HEK293 (cell line): Measurements from ENCODE around the gene CLEC4A.

ENCODE experiments used
- CTCF ChIA-PET: fragments of 350-600 bp; formaldehyde crosslinking; extraction: SDS; loops from one replicate; lab custom pipeline; 2021; ENCODE audit warnings: antibody characterized with exemption; lab: Yijun Ruan, JAX
- POLR2A ChIA-PET: fragments of 300-600 bp; formaldehyde crosslinking; extraction: SDS; loops from one replicate; lab custom pipeline; 2020; ENCODE audit warnings: antibody characterized with exemption, inconsistent platforms; lab: Yijun Ruan, JAX
- H3K27ac ChIP-seq: fragments of 200-500 bp; sonication (Bioruptor generic); 2 replicates; pipeline ENCODE4 v1.5.1; 2014; ENCODE audit warnings: low read depth, low read length, control low read depth, inconsistent platforms; ENCODE audit errors: extremely low read depth
- H3K36me3 ChIP-seq, 2 experiments: fragments of 200-500 bp in 1 of 2; sonication (Bioruptor generic) in 1 of 2; 1 replicate in 1 of 2; 2 replicates in 1 of 2; pipeline ENCODE4 v1.5.1; 2014 to 2017; ENCODE audit warnings: inconsistent platforms in 2 of 2, low read length in 2 of 2; ENCODE audit not compliant: control insufficient read depth in 2 of 2, insufficient read depth in 1 of 2
- H3K4me1 ChIP-seq: fragments of 200-500 bp; sonication (Bioruptor generic); 2 replicates; pipeline ENCODE4 v1.5.1; 2014; ENCODE audit warnings: mild to moderate bottlenecking, low read length, inconsistent platforms; ENCODE audit not compliant: control insufficient read depth, insufficient read depth
- H3K4me3 ChIP-seq: 2 replicates; pipeline ENCODE4 v1.5.1; 2011; ENCODE audit warnings: low read depth, mild to moderate bottlenecking, control low read depth, low read length, moderate library complexity
- H3K9me3 ChIP-seq: fragments of 200-500 bp; sonication (Bioruptor generic); 2 replicates; pipeline ENCODE4 v1.5.1; 2014; ENCODE audit warnings: low read depth, low read length, inconsistent platforms; ENCODE audit not compliant: control insufficient read depth, insufficient read depth
- BCL6B ChIP-seq: fragments of 450-650 bp; formaldehyde crosslinking; IDR thresholded peaks from 2 replicates; pipeline ENCODE4 v1.5.1; 2017; ENCODE audit warnings: missing biosample characterization, missing genetic modification characterization
- FEZF1 ChIP-seq: fragments of 450-650 bp; formaldehyde crosslinking; IDR thresholded peaks from 2 replicates; pipeline ENCODE4 v1.5.1; 2016; ENCODE audit warnings: missing biosample characterization, missing genetic modification characterization
- GLIS1 ChIP-seq: fragments of 450-650 bp; formaldehyde crosslinking; IDR thresholded peaks from 2 replicates; pipeline ENCODE4 v1.5.1; 2016; ENCODE audit warnings: missing biosample characterization, missing genetic modification characterization
- KLF1 ChIP-seq: fragments of 450-650 bp; formaldehyde crosslinking; IDR thresholded peaks from 2 replicates; pipeline ENCODE4 v1.5.1; 2016; ENCODE audit warnings: missing biosample characterization, missing genetic modification characterization
- PRDM1 ChIP-seq: fragments of 450-650 bp; formaldehyde crosslinking; IDR thresholded peaks from 2 replicates; pipeline ENCODE4; 2016; ENCODE audit warnings: missing biosample characterization, missing genetic modification characterization
- PRDM4 ChIP-seq: fragments of 450-650 bp; formaldehyde crosslinking; IDR thresholded peaks from 2 replicates; pipeline ENCODE4 v1.5.1; 2017; ENCODE audit warnings: missing biosample characterization, missing genetic modification characterization
- SCRT1 ChIP-seq: fragments of 450-650 bp; formaldehyde crosslinking; IDR thresholded peaks from 2 replicates; pipeline ENCODE4 v1.5.1; 2016; ENCODE audit warnings: missing biosample characterization, missing genetic modification characterization, borderline replicate concordance
- YY1 ChIP-seq: fragments of 450-650 bp; formaldehyde crosslinking; IDR thresholded peaks from 2 replicates; pipeline ENCODE4 v1.5.1; 2018; ENCODE audit warnings: missing biosample characterization, missing genetic modification characterization
- ZBTB48 ChIP-seq: fragments of 450-650 bp; formaldehyde crosslinking; IDR thresholded peaks from 2 replicates; pipeline ENCODE4 v1.5.1; 2016; ENCODE audit warnings: missing biosample characterization, missing genetic modification characterization
- ZBTB49 ChIP-seq: fragments of 450-650 bp; formaldehyde crosslinking; IDR thresholded peaks from 2 replicates; pipeline ENCODE4 v1.5.1; 2016; ENCODE audit warnings: missing biosample characterization, missing genetic modification characterization, low read depth
- ZBTB8A ChIP-seq: fragments of 450-650 bp; formaldehyde crosslinking; IDR thresholded peaks from 2 replicates; pipeline ENCODE4 v1.5.1; 2016; ENCODE audit warnings: missing biosample characterization, missing genetic modification characterization
- ZNF146 ChIP-seq: fragments of 450-650 bp; formaldehyde crosslinking; IDR thresholded peaks from 2 replicates; pipeline ENCODE4 v1.5.1; 2016; ENCODE audit warnings: missing biosample characterization, missing genetic modification characterization
- ZNF221 ChIP-seq: fragments of 450-650 bp; formaldehyde crosslinking; IDR thresholded peaks from 2 replicates; pipeline ENCODE4 v1.5.1; 2017; ENCODE audit warnings: missing biosample characterization, missing genetic modification characterization, borderline replicate concordance
- ZNF341 ChIP-seq: fragments of 450-650 bp; formaldehyde crosslinking; IDR thresholded peaks from 2 replicates; pipeline ENCODE4; 2016; ENCODE audit warnings: low read depth, missing biosample characterization, missing genetic modification characterization
- ZNF362 ChIP-seq: fragments of 450-650 bp; formaldehyde crosslinking; IDR thresholded peaks from 2 replicates; pipeline ENCODE4 v1.5.1; 2016; ENCODE audit warnings: missing biosample characterization, missing genetic modification characterization
- ZNF404 ChIP-seq: fragments of 450-650 bp; formaldehyde crosslinking; IDR thresholded peaks from 2 replicates; pipeline ENCODE4 v1.5.1; 2017; ENCODE audit warnings: missing biosample characterization, missing genetic modification characterization
- ZNF416 ChIP-seq: fragments of 450-650 bp; formaldehyde crosslinking; IDR thresholded peaks from 2 replicates; pipeline ENCODE4 v1.5.1; 2016; ENCODE audit warnings: missing biosample characterization, missing genetic modification characterization
- ZNF473 ChIP-seq: fragments of 450-650 bp; formaldehyde crosslinking; IDR thresholded peaks from 2 replicates; pipeline ENCODE4 v1.5.1; 2017; ENCODE audit warnings: missing biosample characterization, missing genetic modification characterization
- ZNF530 ChIP-seq: fragments of 450-650 bp; formaldehyde crosslinking; IDR thresholded peaks from 2 replicates; pipeline ENCODE4 v1.5.1; 2016; ENCODE audit warnings: low read depth, missing biosample characterization, missing genetic modification characterization
- ZNF544 ChIP-seq: fragments of 450-650 bp; formaldehyde crosslinking; IDR thresholded peaks from 2 replicates; pipeline ENCODE4 v1.5.0; 2017; ENCODE audit warnings: missing biosample characterization, missing genetic modification characterization
- ZNF658 ChIP-seq: fragments of 450-650 bp; formaldehyde crosslinking; IDR thresholded peaks from 2 replicates; pipeline ENCODE4; 2016; ENCODE audit warnings: missing biosample characterization, missing genetic modification characterization
- ZNF837 ChIP-seq: fragments of 450-650 bp; formaldehyde crosslinking; IDR thresholded peaks from 2 replicates; pipeline ENCODE4 v1.5.1; 2016; ENCODE audit warnings: missing biosample characterization, missing genetic modification characterization
- ZXDB ChIP-seq: fragments of 450-650 bp; formaldehyde crosslinking; IDR thresholded peaks from 2 replicates; pipeline ENCODE4 v1.5.1; 2016; ENCODE audit warnings: missing biosample characterization, missing genetic modification characterization

The CLEC4A gene

GRCh38 chr12:8146442-8146771 is 23.0 kb downstream of the CLEC4A start:
- no peaks in the 10 kb centered on the region for H3K36me3 ChIP-seq
- POLR2A ChIA-PET: no interaction called here
- H3K4me3 ChIP-seq: no peak overlapping the region
- no peaks in the 10 kb centered on the region for H3K9me3 ChIP-seq
- TF ChIP-seq ZNF473 (tag by site-specific recombination): no peak
- no peak for TF ChIP-seq ZNF404 (tag by site-specific recombination)
- no peak for TF ChIP-seq ZNF416 (tag by site-specific recombination)
- no peak for TF ChIP-seq PRDM1 (tag by site-specific recombination)
- no peak for TF ChIP-seq ZBTB8A
- TF ChIP-seq, all 188 proteins: peak for 0
- no peaks in the 10 kb centered on the region for H3K4me1 ChIP-seq
- CTCF ChIA-PET: no interaction called here
- no peak overlapping the region for H3K27ac ChIP-seq

GRCh38 chr12:8154526-8154925 is 31.1 kb downstream of the CLEC4A start:
- no peak for TF ChIP-seq FEZF1 (tag by site-specific recombination)
- TF ChIP-seq ZNF221 (tag by site-specific recombination): no peak
- TF ChIP-seq BCL6B (tag by site-specific recombination): no peak
- TF ChIP-seq PRDM4: no peak
- TF ChIP-seq ZNF530 (tag by site-specific recombination): no peak
- TF ChIP-seq ZBTB49 (tag by site-specific recombination): no peak
- no peak for TF ChIP-seq ZNF544 (tag by site-specific recombination)
- no peak for TF ChIP-seq SCRT1
- TF ChIP-seq ZNF658: no peak
- TF ChIP-seq YY1: no peak
- TF ChIP-seq ZNF146 (tag by site-specific recombination): no peak
- TF ChIP-seq ZXDB: no peak
- no peak for TF ChIP-seq ZBTB48 (tag by site-specific recombination)
- TF ChIP-seq GLIS1 (tag by site-specific recombination): no peak
- no peak for TF ChIP-seq ZNF362 (tag by site-specific recombination)
- no peak for TF ChIP-seq KLF1 (tag by site-specific recombination)
- no peak for TF ChIP-seq ZNF837 (tag by site-specific recombination)
- TF ChIP-seq ZNF341 (tag by site-specific recombination): no peak
- Histone ChIP-seq H3K36me3 (no peaks in the 10 kb centered on the region), H3K9me3 (no peaks in the 10 kb centered on the region), H3K27ac (no peak overlapping the region), H3K4me1 (no peaks in the 10 kb centered on the region), H3K4me3 (no peak overlapping the region)
- ChIA-PET CTCF (interaction anchor here (1.1 kb wide), 1 partner anchor 45 kb away, joined by 4 read pairs; no protein-coding TSS in a partner anchor), POLR2A (interaction anchor here (0.6 kb wide), 1 partner anchor 10 kb away, joined by 4 read pairs; no protein-coding TSS in a partner anchor)
